CD14-positive monocyte (primary cell): ENCODE measurements around the gene P4HA1. TPM values are rescaled to one million over a fixed set of nuclear protein-coding genes. Genes with fewer than 3 reads are reported as not detected.

ENCODE experiments used
- DNase-seq, 3 donors: peaks; one replicate each; pipeline ENCODE4 v3.0.0-alpha.2; 2011 to 2022
- H2AFZ ChIP-seq: 2 replicates; pipeline ENCODE4 v1.6.0; 2012; ENCODE audit warnings: mild to moderate bottlenecking, low read depth, low read length, inconsistent platforms; ENCODE audit not compliant: insufficient read depth, poor library complexity, severe bottlenecking
- H3K27ac ChIP-seq, 2 donors: 1 replicate in 1 of 2; 2 replicates in 1 of 2; pipeline ENCODE4 v1.5.1; 2012 to 2013; ENCODE audit warnings: low read length in 2 of 2, control low read depth in 1 of 2, inconsistent platforms in 1 of 2, low read depth in 1 of 2, mild to moderate bottlenecking in 1 of 2
- H3K27me3 ChIP-seq, 2 donors: one replicate each; pipeline versions ENCODE4 v1.6.0 to v1.6.1; 2011 to 2013; ENCODE audit warnings: low read length in 2 of 2; ENCODE audit not compliant: control insufficient read depth in 2 of 2, insufficient read depth in 2 of 2
- H3K36me3 ChIP-seq, 2 donors: replicated peaks in 1 of 2; 1 replicate in 1 of 2; 2 replicates in 1 of 2; pipeline versions ENCODE4 v1.5.1 to v1.6.1; 2012 to 2013; ENCODE audit warnings: low read length in 2 of 2, control low read depth in 1 of 2, inconsistent platforms in 1 of 2, mild to moderate bottlenecking in 1 of 2; ENCODE audit not compliant: insufficient read depth in 2 of 2, control insufficient read depth in 1 of 2
- H3K4me1 ChIP-seq, 2 donors: 1 replicate in 1 of 2; 2 replicates in 1 of 2; pipeline versions ENCODE4 v1.5.1 to v1.6.1; 2012 to 2013; ENCODE audit warnings: low read length in 2 of 2, control low read depth in 1 of 2, inconsistent platforms in 1 of 2, mild to moderate bottlenecking in 1 of 2, moderate library complexity in 1 of 2; ENCODE audit not compliant: insufficient read depth in 2 of 2, control insufficient read depth in 1 of 2
- H3K4me2 ChIP-seq: replicated peaks from 2 replicates; pipeline ENCODE3; 2012; ENCODE audit warnings: low read length, moderate library complexity, mild to moderate bottlenecking; ENCODE audit not compliant: poor library complexity, severe bottlenecking; ENCODE audit errors: extremely low read depth
- H3K4me3 ChIP-seq, 3 experiments: fragments of 200-600 bp in 1 of 3; sonication (generic) in 1 of 3; replicated peaks in 1 of 3; 1 replicate in 2 of 3; 2 replicates in 1 of 3; pipeline ENCODE4 v1.5.1; 2011 to 2013; ENCODE audit warnings: low read length in 3 of 3, mild to moderate bottlenecking in 3 of 3, control low read depth in 2 of 3, low read depth in 2 of 3, inconsistent platforms in 1 of 3, moderate library complexity in 1 of 3
- H3K79me2 ChIP-seq: 2 replicates; pipeline ENCODE4 v1.6.0; 2012; ENCODE audit warnings: mild to moderate bottlenecking, control low read depth, inconsistent platforms, low read length, moderate library complexity; ENCODE audit not compliant: insufficient read depth
- H3K9ac ChIP-seq: 2 replicates; pipeline ENCODE4 v1.6.0; 2017; ENCODE audit warnings: low read length, mild to moderate bottlenecking; ENCODE audit not compliant: insufficient read depth, poor library complexity, severe bottlenecking
- H3K9me3 ChIP-seq, 2 donors: replicated peaks in 1 of 2; 1 replicate in 1 of 2; 2 replicates in 1 of 2; pipeline versions ENCODE4 v1.5.1 to v1.6.1; 2012 to 2013; ENCODE audit warnings: low read length in 2 of 2, control low read depth in 1 of 2; ENCODE audit not compliant: control insufficient read depth in 1 of 2, insufficient read depth in 1 of 2
- H4K20me1 ChIP-seq: 2 replicates; pipeline ENCODE4 v1.6.0; 2012; ENCODE audit warnings: mild to moderate bottlenecking, low read length, control low read depth, moderate library complexity; ENCODE audit not compliant: insufficient read depth
- H3K27ac Mint-ChIP-seq, 7 donors: one replicate each; pipeline ENCODE4 v1.8.0; 2020; ENCODE audit warnings: mild to moderate bottlenecking in 7 of 7, mixed read lengths in 7 of 7, moderate library complexity in 6 of 7, inconsistent platforms in 2 of 7
- H3K27me3 Mint-ChIP-seq, 3 donors: one replicate each; pipeline ENCODE4 v1.8.0; 2021 to 2022; ENCODE audit warnings: low read depth in 3 of 3, mild to moderate bottlenecking in 3 of 3, mixed read lengths in 3 of 3, moderate library complexity in 3 of 3, inconsistent platforms in 1 of 3
- H3K36me3 Mint-ChIP-seq, 2 donors: one replicate each; pipeline ENCODE4 v1.8.0; 2020; ENCODE audit warnings: mixed read lengths in 2 of 2, inconsistent platforms in 1 of 2, mild to moderate bottlenecking in 1 of 2
- H3K4me1 Mint-ChIP-seq: one replicate; pipeline ENCODE4 v1.8.0; 2020; ENCODE audit warnings: mild to moderate bottlenecking, mixed read lengths
- H3K4me3 Mint-ChIP-seq, 2 donors: one replicate each; pipeline ENCODE4 v1.8.0; 2020; ENCODE audit warnings: mild to moderate bottlenecking in 2 of 2, mixed read lengths in 2 of 2, moderate library complexity in 1 of 2
- H3K9me3 Mint-ChIP-seq, 7 donors: one replicate each; pipeline ENCODE4 v1.8.0; 2020 to 2022; ENCODE audit warnings: mixed read lengths in 7 of 7, mild to moderate bottlenecking in 6 of 7, moderate library complexity in 6 of 7, inconsistent platforms in 2 of 7
- CTCF ChIP-seq: fragments of 200-600 bp; IDR thresholded peaks from one replicate; pipeline ENCODE4 v1.8.0; 2022; ENCODE audit warnings: antibody characterized with exemption, mild to moderate bottlenecking
- WGBS: methylation state at CpG from one replicate; pipeline ENCODE4 v1.1.5; 2013; ENCODE audit warnings: missing lambda C conversion rate; ENCODE audit not compliant: insufficient coverage; 5-methylcytosine and 5-hydroxymethylcytosine counted together
- intact Hi-C, 2 donors: fragments of 100-400 bp; cut with micrococcal nuclease; formaldehyde crosslinking; loops; one replicate each; pipeline versions ENCODE4 v1.15.0 to v1.15.1; 2023
- polyA plus RNA-seq, 3 donors: library from polyadenylated mRNA; depleted of rRNA in 1 of 3; unstranded in 2 of 3; stranded (reverse) in 1 of 3; fragments of 300-500 nt in 2 of 3; fragments of >200 nt in 1 of 3; fragmentation: Illumina TruSeq in 2 of 3; gene quantifications; 1 replicate in 2 of 3; 2 replicates in 1 of 3; pipeline ENCODE4 v1.2.3, GENCODE V29; 2012 to 2021

Gene P4HA1
- polyA plus RNA-seq, 3 donors: 20.1 to 44.3 (median 43.9) TPM

GRCh38 chr10:73093922-73094850, 2.5 kb downstream of the P4HA1 start:
- no peak overlapping the region for H3K27ac ChIP-seq
- H3K27me3 Mint-ChIP-seq: no peaks in the 10 kb centered on the region
- no peaks in the 10 kb centered on the region for H3K9me3 Mint-ChIP-seq
- no peaks in the 10 kb centered on the region for H3K27me3 ChIP-seq
- peak overlapping the region in 1 of 7 donors; percentile 97 for H3K27ac Mint-ChIP-seq
- intact Hi-C loops: loop anchor here in 1 of 2 donors (10.0 kb wide), 1 partner anchor 51 kb away; no protein-coding TSS in a partner anchor
- H2AFZ ChIP-seq: no peak overlapping the region
- H3K36me3 Mint-ChIP-seq: peaks cover 3 to 5% of the 10 kb centered on the region in 2 donors
- H3K4me3 ChIP-seq: peak overlapping the region in 1 of 3 experiments; percentile 98
- H3K4me3 Mint-ChIP-seq: no peak overlapping the region
- no peak for DNase-seq
- peaks cover 0 to under 1% of the 10 kb centered on the region in 2 donors for H3K36me3 ChIP-seq
- 100% methylated on average over 1 of the region's 2 CpGs for WGBS
- H3K4me1 Mint-ChIP-seq: peaks cover 30% of the 10 kb centered on the region
- H3K4me1 ChIP-seq: peaks cover 16 to 26% of the 10 kb centered on the region in 2 donors
- H3K9me3 ChIP-seq: no peaks in the 10 kb centered on the region
- peaks cover 43% of the 10 kb centered on the region for H4K20me1 ChIP-seq
- H3K79me2 ChIP-seq: peaks cover 63% of the 10 kb centered on the region
- TF ChIP-seq CTCF: no peak
- no peak overlapping the region for H3K9ac ChIP-seq
- peak overlapping the region; percentile 95 for H3K4me2 ChIP-seq

GRCh38 chr10:73092830-73093229, 3.8 kb downstream of the P4HA1 start:
- no peak overlapping the region for H3K4me2 ChIP-seq
- WGBS: 100% methylated on average over 2 of the region's 3 CpGs
- no peak overlapping the region for H3K9ac ChIP-seq
- Mint-ChIP-seq H3K4me1 (peaks cover 30% of the 10 kb centered on the region), H3K27ac (no peak overlapping the region), H3K27me3 (no peaks in the 10 kb centered on the region), H3K4me3 (no peak overlapping the region), H3K9me3 (no peaks in the 10 kb centered on the region), H3K36me3 (peaks cover 3 to 5% of the 10 kb centered on the region in 2 donors)
- H2AFZ ChIP-seq: no peak overlapping the region
- no peaks in the 10 kb centered on the region for H3K9me3 ChIP-seq
- H3K27ac ChIP-seq: no peak overlapping the region
- peaks cover 16 to 26% of the 10 kb centered on the region in 2 donors for H3K4me1 ChIP-seq
- DNase-seq: no peak
- no peak overlapping the region for H3K4me3 ChIP-seq
- TF ChIP-seq CTCF: no peak
- no peaks in the 10 kb centered on the region for H3K27me3 ChIP-seq
- intact Hi-C loops: loop anchor here in 1 of 2 donors (10.0 kb wide), 1 partner anchor 52 kb away; no protein-coding TSS in a partner anchor
- peaks cover 0 to 4% of the 10 kb centered on the region in 2 donors for H3K36me3 ChIP-seq
- H4K20me1 ChIP-seq: peaks cover 55% of the 10 kb centered on the region
- H3K79me2 ChIP-seq: peaks cover 74% of the 10 kb centered on the region
